HepG2 (cell line): Measurements from ENCODE around the gene DPH3. TPM values are rescaled to one million over a fixed set of nuclear protein-coding genes. Genes with fewer than 3 reads are reported as not detected.

Experiments
- EED ChIP-seq: sonication (generic); formaldehyde crosslinking; IDR thresholded peaks from 2 replicates; pipeline ENCODE4 v1.5.0; 2020; ENCODE audit warnings: mild to moderate bottlenecking, missing genetic modification reagents
- EP300 ChIP-seq, 3 experiments: sonication (generic) in 1 of 3; formaldehyde crosslinking in 1 of 3; IDR thresholded peaks; 2 replicates each; pipeline versions ENCODE4 v1.5.1 to v1.6.1; 2011 to 2020; ENCODE audit warnings: low read depth in 2 of 3, low read length in 2 of 3, borderline replicate concordance in 1 of 3, improper control_type of control experiment in 1 of 3, mild to moderate bottlenecking in 1 of 3, missing genetic modification reagents in 1 of 3, moderate library complexity in 1 of 3
- HNF1A ChIP-seq, 2 experiments: sonication (generic) in 1 of 2; formaldehyde crosslinking in 1 of 2; IDR thresholded peaks; 2 replicates each; pipeline versions ENCODE4 v1.4.0 to v1.6.1; 2016 to 2020; ENCODE audit warnings: borderline replicate concordance in 1 of 2, low read depth in 1 of 2, mild to moderate bottlenecking in 1 of 2, missing genetic modification reagents in 1 of 2
- KLF13 ChIP-seq: sonication (generic); formaldehyde crosslinking; IDR thresholded peaks from 2 replicates; pipeline ENCODE4 v1.4.0; 2020; ENCODE audit warnings: mild to moderate bottlenecking, missing genetic modification reagents
- MED1 ChIP-seq: sonication (generic); formaldehyde crosslinking; IDR thresholded peaks from 2 replicates; pipeline ENCODE4 v1.4.0; 2020; ENCODE audit warnings: missing genetic modification reagents
- NCOA5 ChIP-seq: sonication (generic); formaldehyde crosslinking; IDR thresholded peaks from 2 replicates; pipeline ENCODE4 v1.4.0; 2020; ENCODE audit warnings: missing genetic modification reagents
- PHB2 ChIP-seq: fragments of 450-650 bp; IDR thresholded peaks from 2 replicates; pipeline ENCODE4 v1.6.1; 2018; ENCODE audit not compliant: partially characterized antibody
- POLR2AphosphoS5 ChIP-seq: IDR thresholded peaks from 2 replicates; pipeline ENCODE4 v1.6.1; 2012; ENCODE audit warnings: low read depth, low read length
- RELA ChIP-seq: sonication (generic); formaldehyde crosslinking; IDR thresholded peaks from 2 replicates; pipeline ENCODE4 v1.4.0; 2020; ENCODE audit warnings: missing genetic modification reagents
- TAF1 ChIP-seq: sonication (generic); formaldehyde crosslinking; IDR thresholded peaks from 2 replicates; pipeline ENCODE4 v1.4.0; 2020; ENCODE audit warnings: missing genetic modification reagents
- ZNF337 ChIP-seq: sonication (generic); formaldehyde crosslinking; IDR thresholded peaks from 2 replicates; pipeline ENCODE4 v1.5.1; 2020; ENCODE audit warnings: missing genetic modification reagents, low read depth, mild to moderate bottlenecking, borderline replicate concordance
- ZNF569 ChIP-seq: sonication (generic); formaldehyde crosslinking; IDR thresholded peaks from 2 replicates; pipeline ENCODE4 v1.5.0; 2020; ENCODE audit warnings: mild to moderate bottlenecking, missing genetic modification reagents, moderate library complexity, borderline replicate concordance
- polyA plus RNA-seq, 8 experiments: library from polyadenylated mRNA; depleted of rRNA in 3 of 8; stranded (reverse) in 7 of 8; unstranded in 1 of 8; fragments of >200 nt; fragmentation: Illumina TruSeq in 4 of 8; extraction: Trizol in 4 of 8; gene quantifications; 2 replicates each; pipeline versions ENCODE4 v1.2.1 to v1.2.3, GENCODE V29; 2011 to 2016; ENCODE audit warnings: low read depth in 4 of 8, missing spikeins in 1 of 8, mixed read lengths in 1 of 8; ENCODE audit not compliant: insufficient read depth in 1 of 8
- total RNA-seq, 5 experiments: library from RNA; depleted of rRNA; stranded (reverse); fragments of >200 nt; fragmentation: Illumina TruSeq; extraction: Trizol; gene quantifications; 2 replicates each; pipeline ENCODE4 v1.2.3, GENCODE V29; 2016; ENCODE audit warnings: low read depth in 1 of 5
- TF ChIP-seq, protein P1 (sequence below): sonication (generic); formaldehyde crosslinking; IDR thresholded peaks from 2 replicates; pipeline ENCODE4 v1.4.0; 2020; ENCODE audit warnings: missing genetic modification reagents, borderline replicate concordance
- TF ChIP-seq, protein P2 (sequence below): sonication (generic); formaldehyde crosslinking; IDR thresholded peaks from 2 replicates; pipeline ENCODE4 v1.5.0; 2020; ENCODE audit warnings: mild to moderate bottlenecking, missing genetic modification reagents, borderline replicate concordance

DPH3 gene
- total and polyA plus RNA-seq, 2 of the 13 experiments (the other 11 are each of a cell fraction or from before 2014, with no cell fraction given): 18.3 to 21.6 TPM

- TF ChIP-seq PHB2: no peak
- no peak for TF ChIP-seq MED1 (CRISPR knock-in tag)
- peak in 1 of 2 experiments; percentile 30; a peak in 2 of 4 replicates for TF ChIP-seq EP300 (IDR thresholded peaks at IDR 0.05; ENCODE audit: low read depth in 2 of 2, low read length in 2 of 2)
- no peak for TF ChIP-seq EP300 (CRISPR knock-in tag; IDR thresholded peaks at IDR 0.05; ENCODE audit: borderline replicate concordance)
- no peak for TF ChIP-seq ZNF337 (CRISPR knock-in tag)
- no peak for TF ChIP-seq NCOA5 (CRISPR knock-in tag)
- peak; percentile 92 for TF ChIP-seq TAF1 (CRISPR knock-in tag)
- peak; percentile 33; the same call in 1 of the 2 replicates for TF ChIP-seq HNF1A (IDR thresholded peaks at IDR 0.05; ENCODE audit: low read depth)
- peak; percentile 33; the same call in 1 of the 2 replicates for TF ChIP-seq HNF1A (CRISPR knock-in tag; IDR thresholded peaks at IDR 0.05; ENCODE audit: borderline replicate concordance)
- TF ChIP-seq, protein P1, sequence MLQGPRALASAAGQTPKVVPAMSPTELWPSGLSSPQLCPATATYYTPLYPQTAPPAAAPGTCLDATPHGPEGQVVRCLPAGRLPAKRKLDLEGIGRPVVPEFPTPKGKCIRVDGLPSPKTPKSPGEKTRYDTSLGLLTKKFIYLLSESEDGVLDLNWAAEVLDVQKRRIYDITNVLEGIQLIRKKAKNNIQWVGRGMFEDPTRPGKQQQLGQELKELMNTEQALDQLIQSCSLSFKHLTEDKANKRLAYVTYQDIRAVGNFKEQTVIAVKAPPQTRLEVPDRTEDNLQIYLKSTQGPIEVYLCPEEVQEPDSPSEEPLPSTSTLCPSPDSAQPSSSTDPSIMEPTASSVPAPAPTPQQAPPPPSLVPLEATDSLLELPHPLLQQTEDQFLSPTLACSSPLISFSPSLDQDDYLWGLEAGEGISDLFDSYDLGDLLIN (CRISPR knock-in tag): no peak
- TF ChIP-seq, protein P2, sequence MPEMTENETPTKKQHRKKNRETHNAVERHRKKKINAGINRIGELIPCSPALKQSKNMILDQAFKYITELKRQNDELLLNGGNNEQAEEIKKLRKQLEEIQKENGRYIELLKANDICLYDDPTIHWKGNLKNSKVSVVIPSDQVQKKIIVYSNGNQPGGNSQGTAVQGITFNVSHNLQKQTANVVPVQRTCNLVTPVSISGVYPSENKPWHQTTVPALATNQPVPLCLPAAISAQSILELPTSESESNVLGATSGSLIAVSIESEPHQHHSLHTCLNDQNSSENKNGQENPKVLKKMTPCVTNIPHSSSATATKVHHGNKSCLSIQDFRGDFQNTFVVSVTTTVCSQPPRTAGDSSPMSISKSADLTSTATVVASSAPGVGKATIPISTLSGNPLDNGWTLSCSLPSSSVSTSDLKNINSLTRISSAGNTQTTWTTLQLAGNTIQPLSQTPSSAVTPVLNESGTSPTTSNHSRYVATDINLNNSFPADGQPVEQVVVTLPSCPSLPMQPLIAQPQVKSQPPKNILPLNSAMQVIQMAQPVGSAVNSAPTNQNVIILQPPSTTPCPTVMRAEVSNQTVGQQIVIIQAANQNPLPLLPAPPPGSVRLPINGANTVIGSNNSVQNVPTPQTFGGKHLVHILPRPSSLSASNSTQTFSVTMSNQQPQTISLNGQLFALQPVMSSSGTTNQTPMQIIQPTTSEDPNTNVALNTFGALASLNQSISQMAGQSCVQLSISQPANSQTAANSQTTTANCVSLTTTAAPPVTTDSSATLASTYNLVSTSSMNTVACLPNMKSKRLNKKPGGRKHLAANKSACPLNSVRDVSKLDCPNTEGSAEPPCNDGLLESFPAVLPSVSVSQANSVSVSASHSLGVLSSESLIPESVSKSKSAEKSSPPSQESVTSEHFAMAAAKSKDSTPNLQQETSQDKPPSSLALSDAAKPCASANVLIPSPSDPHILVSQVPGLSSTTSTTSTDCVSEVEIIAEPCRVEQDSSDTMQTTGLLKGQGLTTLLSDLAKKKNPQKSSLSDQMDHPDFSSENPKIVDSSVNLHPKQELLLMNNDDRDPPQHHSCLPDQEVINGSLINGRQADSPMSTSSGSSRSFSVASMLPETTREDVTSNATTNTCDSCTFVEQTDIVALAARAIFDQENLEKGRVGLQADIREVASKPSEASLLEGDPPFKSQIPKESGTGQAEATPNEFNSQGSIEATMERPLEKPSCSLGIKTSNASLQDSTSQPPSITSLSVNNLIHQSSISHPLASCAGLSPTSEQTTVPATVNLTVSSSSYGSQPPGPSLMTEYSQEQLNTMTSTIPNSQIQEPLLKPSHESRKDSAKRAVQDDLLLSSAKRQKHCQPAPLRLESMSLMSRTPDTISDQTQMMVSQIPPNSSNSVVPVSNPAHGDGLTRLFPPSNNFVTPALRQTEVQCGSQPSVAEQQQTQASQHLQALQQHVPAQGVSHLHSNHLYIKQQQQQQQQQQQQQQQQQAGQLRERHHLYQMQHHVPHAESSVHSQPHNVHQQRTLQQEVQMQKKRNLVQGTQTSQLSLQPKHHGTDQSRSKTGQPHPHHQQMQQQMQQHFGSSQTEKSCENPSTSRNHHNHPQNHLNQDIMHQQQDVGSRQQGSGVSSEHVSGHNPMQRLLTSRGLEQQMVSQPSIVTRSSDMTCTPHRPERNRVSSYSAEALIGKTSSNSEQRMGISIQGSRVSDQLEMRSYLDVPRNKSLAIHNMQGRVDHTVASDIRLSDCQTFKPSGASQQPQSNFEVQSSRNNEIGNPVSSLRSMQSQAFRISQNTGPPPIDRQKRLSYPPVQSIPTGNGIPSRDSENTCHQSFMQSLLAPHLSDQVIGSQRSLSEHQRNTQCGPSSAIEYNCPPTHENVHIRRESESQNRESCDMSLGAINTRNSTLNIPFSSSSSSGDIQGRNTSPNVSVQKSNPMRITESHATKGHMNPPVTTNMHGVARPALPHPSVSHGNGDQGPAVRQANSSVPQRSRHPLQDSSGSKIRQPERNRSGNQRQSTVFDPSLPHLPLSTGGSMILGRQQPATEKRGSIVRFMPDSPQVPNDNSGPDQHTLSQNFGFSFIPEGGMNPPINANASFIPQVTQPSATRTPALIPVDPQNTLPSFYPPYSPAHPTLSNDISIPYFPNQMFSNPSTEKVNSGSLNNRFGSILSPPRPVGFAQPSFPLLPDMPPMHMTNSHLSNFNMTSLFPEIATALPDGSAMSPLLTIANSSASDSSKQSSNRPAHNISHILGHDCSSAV (CRISPR knock-in tag): no peak
- no peak for TF ChIP-seq ZNF569 (CRISPR knock-in tag)
- TF ChIP-seq KLF13: peak; percentile 76; the same call in 1 of the 2 replicates
- no peak for TF ChIP-seq EED
- peak; percentile 92 for TF ChIP-seq POLR2AphosphoS5
- TF ChIP-seq RELA (CRISPR knock-in tag): no peak
Observed at GRCh38 chr3:16264708-16265454, at the start of gene DPH3, which contains the start of gene OXNAD1 (continued).
